Measurements from ENCODE around the gene INPP4B.
A peak's percentile ranks its signal among the peaks of the same experiment; 100 is the strongest.

The INPP4B gene

GRCh38 chr4:142191901-142192300, 654.2 kb downstream of the INPP4B start:
- no peak for DNase-seq

DNA sequence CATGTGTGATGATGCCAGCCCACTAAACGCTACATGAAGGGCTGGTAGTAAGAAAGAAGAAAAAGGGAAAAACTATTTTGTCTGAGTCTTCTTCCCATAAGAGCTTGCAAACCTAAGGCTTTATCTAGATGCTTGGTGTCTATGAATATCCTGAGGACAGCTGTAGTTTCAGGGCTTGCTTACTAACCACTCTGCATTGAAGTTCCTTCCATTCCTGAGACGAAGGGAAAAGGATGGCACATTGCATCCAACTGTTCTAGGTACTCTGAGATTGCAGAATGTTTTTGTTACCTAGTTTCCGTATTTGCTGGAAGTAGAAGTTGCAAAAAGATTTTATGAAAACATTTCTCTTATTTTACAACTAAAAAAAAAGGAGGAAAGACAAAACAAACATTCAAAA, 665.1 kb downstream of the INPP4B start:
- no peak for DNase-seq

- DNase-seq: no peak
These were observed 676.9 kb downstream of the INPP4B start for GRCh38 chr4:142169216-142169615.

DNA sequence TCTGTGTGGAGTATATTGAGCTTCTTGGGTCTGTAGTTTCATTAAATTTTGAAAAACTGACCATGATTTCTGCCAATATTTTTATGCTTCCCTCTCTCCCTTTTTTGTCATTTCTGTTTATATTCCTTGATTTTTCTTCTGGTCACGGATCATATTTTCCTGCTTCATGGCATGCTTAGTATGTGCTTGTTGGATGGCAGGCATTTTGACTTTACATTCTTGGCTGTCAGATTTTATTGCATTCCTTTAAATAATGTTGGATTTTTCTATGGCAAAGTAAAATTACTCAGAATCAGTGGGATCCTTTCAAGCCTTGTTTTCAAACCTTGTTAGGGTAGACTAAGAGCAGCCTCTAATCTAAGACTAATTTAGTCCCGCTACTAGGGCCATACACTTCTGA, 677.9 kb downstream of the INPP4B start:
- DNase-seq: no peak

DNA sequence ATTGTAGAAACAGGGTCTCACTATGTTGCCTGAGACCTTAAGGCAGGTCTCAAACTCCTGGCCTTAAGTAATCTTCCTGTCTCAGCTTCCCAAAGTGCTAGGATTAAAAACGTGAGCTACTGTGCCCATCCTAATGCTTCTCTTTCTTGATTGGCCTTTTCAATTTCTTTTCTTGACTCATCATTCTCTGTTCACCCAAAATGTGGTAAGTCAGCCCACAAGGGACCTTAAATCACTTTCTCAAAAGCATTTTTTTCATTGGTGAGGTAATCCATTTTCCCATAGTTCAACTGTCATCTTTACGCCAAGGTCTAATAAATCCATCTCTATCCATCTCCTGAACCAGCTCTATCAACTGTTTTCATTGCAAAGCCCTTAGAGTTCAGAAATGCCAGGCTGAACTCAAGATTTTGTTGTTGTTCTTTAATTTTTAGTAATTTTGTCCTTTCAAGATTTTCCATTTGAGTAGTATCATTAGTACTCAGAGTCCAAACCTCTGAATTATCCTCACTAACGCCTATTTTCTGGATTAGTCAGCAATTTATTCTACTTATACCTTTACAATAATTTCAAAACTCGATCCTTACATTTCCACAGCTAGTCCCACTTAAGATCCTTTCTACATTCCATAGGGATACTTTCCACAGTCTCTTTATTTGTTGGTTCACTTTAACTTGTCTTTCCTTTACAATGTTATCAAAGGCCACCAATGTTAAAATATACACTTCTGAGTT, 681.2 kb downstream of the INPP4B start:
- no peak for DNase-seq

GRCh38 chr4:142161086-142161485, 685.0 kb downstream of the INPP4B start:
- DNase-seq: no peak

GRCh38 chr4:142160509-142160908, 685.6 kb downstream of the INPP4B start:
- peak; percentile 11 to 35 for DNase-seq

DNA sequence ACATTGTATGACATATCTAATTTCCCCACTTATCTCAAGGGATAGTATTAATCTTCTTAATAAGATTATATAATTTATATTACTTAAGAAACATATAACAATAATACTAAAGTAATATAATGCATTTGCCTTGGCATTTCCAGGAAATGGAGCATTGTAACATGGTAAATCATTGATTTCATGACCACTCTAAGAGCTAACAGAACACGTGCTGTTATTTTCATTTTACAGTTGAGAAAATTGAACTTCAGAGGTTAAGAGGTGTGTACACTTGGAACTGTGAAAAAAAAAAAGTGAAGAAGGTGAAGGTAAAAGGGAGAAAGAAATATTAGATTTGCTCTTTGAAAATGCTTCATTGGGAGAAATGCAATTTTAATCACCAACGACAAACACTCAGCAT, 687.1 kb downstream of the INPP4B start:
- no peak for DNase-seq

DNA sequence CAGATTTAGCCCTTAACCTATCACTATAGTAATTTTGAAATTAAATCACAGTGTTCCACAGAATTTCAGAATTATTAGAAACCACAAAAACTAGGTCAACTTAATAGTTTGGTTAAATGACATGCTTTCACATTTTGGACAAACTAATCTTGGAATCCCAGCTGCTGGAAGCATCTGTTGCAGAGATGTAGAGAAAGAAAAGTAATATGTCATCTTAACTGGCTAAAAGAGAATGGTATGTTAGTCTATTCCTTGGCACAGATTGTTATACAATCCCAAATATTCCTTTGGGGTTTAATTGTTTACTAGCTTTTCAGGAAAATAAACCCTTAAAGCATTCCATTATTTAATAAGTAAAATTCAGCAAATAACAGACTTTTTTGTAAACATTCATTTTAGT, 689.8 kb downstream of the INPP4B start:
- peak in 1 of 2 experiments; percentile 0 for DNase-seq

GRCh38 chr4:142155347-142155746, 690.8 kb downstream of the INPP4B start:
- no peak for DNase-seq

GRCh38 chr4:142150483-142150882, 695.6 kb downstream of the INPP4B start:
- no peak for DNase-seq

- DNase-seq: no peak
These were observed 701.3 kb downstream of the INPP4B start for GRCh38 chr4:142144813-142145212.

DNA sequence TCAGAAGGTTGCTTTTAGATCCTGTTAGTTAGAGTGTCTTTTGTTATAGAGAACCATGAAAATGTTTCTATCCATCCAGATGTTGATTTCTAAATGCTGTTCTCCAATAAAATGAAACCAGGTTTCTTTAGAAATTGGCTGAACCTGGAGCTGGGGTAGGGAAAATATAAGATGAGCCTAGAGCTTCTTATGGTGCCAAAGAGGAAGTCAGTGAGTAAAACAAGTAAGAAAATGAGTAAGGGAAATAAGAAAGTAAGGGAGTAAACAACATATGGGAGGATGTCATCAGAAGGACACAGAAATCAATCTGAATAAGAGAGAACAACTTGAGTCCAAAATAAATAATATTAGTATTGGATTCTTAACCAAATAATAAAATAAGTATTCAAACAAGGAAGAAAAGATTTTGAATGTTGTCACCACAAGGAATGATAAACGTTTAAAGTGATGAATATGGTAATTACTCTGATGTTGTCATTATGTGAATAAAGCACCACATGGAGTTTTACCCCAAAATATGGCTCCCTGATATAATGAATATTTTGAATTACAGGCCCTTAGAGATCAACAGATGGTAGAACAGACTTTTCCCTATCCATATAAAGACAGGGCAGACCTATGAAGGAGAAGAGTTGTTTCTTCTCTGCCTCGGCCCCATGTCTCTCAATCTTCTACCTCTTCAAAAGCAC, 703.6 kb downstream of the INPP4B start:
- no peak for DNase-seq

DNA sequence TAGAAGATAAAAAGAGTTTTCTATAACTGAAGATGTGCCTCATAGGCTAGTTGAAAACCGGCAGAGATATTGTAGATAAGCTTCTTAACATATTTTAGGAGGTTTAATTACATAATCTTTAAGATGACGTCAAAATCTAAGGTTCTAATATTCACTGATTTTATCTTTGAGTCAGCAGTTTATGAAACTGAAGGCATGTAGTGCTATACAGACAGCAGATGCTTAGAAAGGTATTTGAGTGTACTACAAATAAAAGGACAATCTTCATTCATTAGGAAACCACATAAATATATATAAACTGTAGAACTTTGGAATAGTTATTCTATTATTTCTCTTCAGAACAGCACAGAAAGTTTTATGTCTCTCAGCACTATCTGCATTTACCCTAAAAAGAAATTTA, 704.9 kb downstream of the INPP4B start:
- no peak for DNase-seq

- DNase-seq: no peak
These were observed 715.4 kb downstream of the INPP4B start for GRCh38 chr4:142130666-142131065.

GRCh38 chr4:142129931-142130330, 716.2 kb downstream of the INPP4B start:
- DNase-seq: no peak

GRCh38 chr4:142129473-142129872, 716.6 kb downstream of the INPP4B start:
- DNase-seq: no peak

GRCh38 chr4:142128529-142128928, 717.6 kb downstream of the INPP4B start:
- DNase-seq: no peak

GRCh38 chr4:142126890-142127497, 719.1 kb downstream of the INPP4B start:
- DNase-seq: peak; percentile 11 to 55

GRCh38 chr4:142124874-142125273, 721.2 kb downstream of the INPP4B start:
- DNase-seq: no peak

DNA sequence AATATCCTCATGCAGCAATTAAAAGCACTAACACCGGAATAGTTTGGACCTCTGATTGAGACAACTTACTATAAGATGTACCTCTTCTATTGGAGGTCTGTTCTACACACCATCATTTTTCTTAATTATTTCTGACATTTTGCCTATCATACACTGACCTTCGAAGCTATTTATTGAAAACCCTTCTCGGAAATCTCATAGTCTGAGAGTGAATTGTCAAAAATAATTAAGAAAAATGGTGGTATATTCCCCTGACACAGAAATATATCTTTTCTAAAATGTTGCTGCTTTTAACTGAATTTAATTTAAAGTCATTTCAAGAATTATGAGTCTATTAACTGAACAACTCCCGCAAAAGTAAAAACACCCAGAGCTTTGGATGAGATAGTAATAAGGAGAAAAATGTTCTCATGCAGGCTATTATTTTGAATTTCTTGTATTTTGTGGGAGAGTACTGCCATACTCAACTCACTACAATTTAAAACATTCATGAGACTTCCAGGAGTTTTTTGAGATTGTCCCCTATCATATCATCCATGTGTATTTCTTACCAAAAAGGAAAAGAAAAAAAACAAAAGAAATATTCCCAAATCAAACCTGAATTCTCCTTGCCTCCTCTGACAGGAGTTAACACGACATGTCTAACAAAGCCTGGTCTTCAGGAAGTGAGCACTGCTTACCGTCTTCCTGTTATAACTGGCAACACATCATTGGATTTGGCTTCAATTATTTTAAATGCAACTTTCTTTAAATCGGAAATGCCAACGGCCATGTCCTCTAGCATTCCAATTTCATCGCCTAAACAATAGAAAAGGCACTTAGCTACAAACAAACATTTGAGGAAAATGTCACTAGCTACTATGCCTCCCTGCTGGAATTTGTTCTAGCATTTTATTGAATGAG, 724.4 kb downstream of the INPP4B start:
- DNase-seq: no peak

DNA sequence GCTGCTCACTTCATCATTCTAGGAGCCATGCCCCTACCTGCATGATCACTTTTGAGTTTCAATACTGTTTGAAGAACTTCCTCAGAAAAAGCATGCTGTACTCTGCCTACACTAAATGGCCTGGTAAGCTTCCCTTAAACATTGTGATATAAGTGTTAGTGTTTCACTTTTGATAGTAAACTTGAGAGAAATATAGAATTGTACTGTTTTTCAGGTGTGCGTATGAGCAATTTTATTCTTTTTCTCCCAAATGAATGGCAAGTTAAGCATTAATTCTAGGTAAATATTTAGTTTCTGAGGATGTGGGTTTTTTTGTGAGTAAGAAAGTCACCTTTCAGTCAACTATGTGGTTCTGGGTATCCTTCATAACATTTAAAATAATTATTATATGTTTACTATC, 725.2 kb downstream of the INPP4B start:
- no peak for DNase-seq

GRCh38 chr4:142112451-142112850, 733.6 kb downstream of the INPP4B start:
- DNase-seq: no peak
